Activated naive CD8-positive, alpha-beta T cell treated with anti-CD3 and anti-CD28 coated beads, Interleukin-2, amount 10 ng/mL, durations not matched to agents 7 days and 5 days (primary cell): Measurements from ENCODE around the gene EIF6. TPM values are rescaled to one million over a fixed set of nuclear protein-coding genes. Genes with fewer than 3 reads are reported as not detected.

ENCODE experiments used
- ATAC-seq: fragments of 150-1000 bp; cut with Tn5 transposase; one replicate; pipeline ENCODE4 v1.10.0; 2021; ENCODE audit warnings: low read depth, moderate library complexity
- POLR2A ChIA-PET: fragments of 350-600 bp; sonication (Branson Sonifier 250); formaldehyde crosslinking; loops from one replicate; lab custom pipeline; 2021; ENCODE audit warnings: antibody characterized with exemption; lab: Charles Lee
- DNase-seq: peaks from one replicate; pipeline ENCODE4 v3.0.0; 2021
- H3K27ac Mint-ChIP-seq: one replicate; pipeline ENCODE4 v1.8.0; 2022; ENCODE audit warnings: mild to moderate bottlenecking, mixed read lengths
- H3K27me3 Mint-ChIP-seq: one replicate; pipeline ENCODE4 v1.8.0; 2022; ENCODE audit warnings: mild to moderate bottlenecking, moderate library complexity, mixed read lengths
- H3K36me3 Mint-ChIP-seq: one replicate; pipeline ENCODE4 v1.8.0; 2021; ENCODE audit warnings: mild to moderate bottlenecking, mixed read lengths
- H3K4me1 Mint-ChIP-seq: one replicate; pipeline ENCODE4 v1.8.0; 2021; ENCODE audit warnings: mixed read lengths
- H3K4me3 Mint-ChIP-seq: one replicate; pipeline ENCODE4 v1.8.0; 2022; ENCODE audit warnings: mild to moderate bottlenecking, moderate library complexity, mixed read lengths
- H3K9me3 Mint-ChIP-seq: one replicate; pipeline ENCODE4 v1.8.0; 2021; ENCODE audit warnings: mixed read lengths
- total RNA-seq, 2 experiments: library from RNA; stranded (reverse); gene quantifications; one replicate each; pipeline ENCODE4 v1.2.3, GENCODE V29; 2021

EIF6 gene
- 10 to 100 TPM; 81.0 to 83.9 TPM for total RNA-seq

- Mint-ChIP-seq H3K4me3 (peak within 1 kb of the TSS; percentile 90), H3K27me3 (no peaks in the 10 kb centered on the region), H3K9me3 (no peaks in the 10 kb centered on the region), H3K36me3 (peaks cover 12% of the 10 kb centered on the region), H3K4me1 (peaks cover 22% of the 10 kb centered on the region), H3K27ac (peak within 1 kb of the TSS; percentile 85)
- ATAC-seq, result peak; percentile 81
- DNase-seq, result peak; percentile 81
- POLR2A ChIA-PET, result interaction anchor here (0.6 to 1.7 kb wide), 16 partner anchors 8 to 670 kb away, joined by 3 to 7 read pairs (median 3); partner anchors contain the start of genes CEP250, EDEM2, RBM39 and SCAND1
These were observed at the start of gene EIF6 for GRCh38 chr20:35284267-35284991. TSS of gene EIF6 (minus strand) at chr20:35284772. CDS start at chr20:35284487, 285 bp downstream.

GRCh38 chr20:35333606-35334005, 49.0 kb upstream of the EIF6 start:
- POLR2A ChIA-PET, result no interaction called here
- ATAC-seq, result no peak
- Mint-ChIP-seq H3K9me3 (no peaks in the 10 kb centered on the region), H3K4me3 (no peak overlapping the region), H3K4me1 (peaks cover 6% of the 10 kb centered on the region), H3K27ac (no peak overlapping the region), H3K36me3 (no peaks in the 10 kb centered on the region), H3K27me3 (no peaks in the 10 kb centered on the region)
- no peak for DNase-seq

GRCh38 chr20:35332540-35333200, 48.1 kb upstream of the EIF6 start:
- Mint-ChIP-seq H3K9me3 (no peaks in the 10 kb centered on the region), H3K36me3 (no peaks in the 10 kb centered on the region), H3K4me3 (no peak overlapping the region), H3K27ac (no peak overlapping the region), H3K27me3 (no peaks in the 10 kb centered on the region), H3K4me1 (peaks cover 7% of the 10 kb centered on the region)
- ATAC-seq (no peak), DNase-seq (no peak)
- POLR2A ChIA-PET, result interaction anchor here (0.6 kb wide), 1 partner anchor 25 kb away, joined by 4 read pairs; no protein-coding TSS in a partner anchor

GRCh38 chr20:35329435-35330139, 45.0 kb upstream of the EIF6 start:
- ATAC-seq, result peak; percentile 91
- Mint-ChIP-seq H3K4me1 (peaks cover 6% of the 10 kb centered on the region), H3K27ac (no peak overlapping the region), H3K9me3 (no peaks in the 10 kb centered on the region), H3K27me3 (no peaks in the 10 kb centered on the region), H3K36me3 (no peaks in the 10 kb centered on the region), H3K4me3 (no peak overlapping the region)
- POLR2A ChIA-PET, result interaction anchor here (0.6 kb wide), 1 partner anchor 129 kb away, joined by 3 read pairs; no protein-coding TSS in a partner anchor
- peak; percentile 47 for DNase-seq

GRCh38 chr20:35328689-35329088, 44.1 kb upstream of the EIF6 start:
- H3K27ac Mint-ChIP-seq, result no peak overlapping the region

GRCh38 chr20:35328095-35328685, 43.6 kb upstream of the EIF6 start:
- H3K4me3 Mint-ChIP-seq, result no peak overlapping the region
- no peak for ATAC-seq
- no peak overlapping the region for H3K27ac Mint-ChIP-seq

More at GRCh38 chr20:35328689-35329088, 44.1 kb upstream of the EIF6 start:
- Mint-ChIP-seq H3K36me3 (no peaks in the 10 kb centered on the region), H3K9me3 (no peaks in the 10 kb centered on the region), H3K4me1 (peaks cover 6% of the 10 kb centered on the region), H3K4me3 (no peak overlapping the region), H3K27me3 (no peaks in the 10 kb centered on the region)
- POLR2A ChIA-PET, result interaction anchor here (0.6 kb wide), 1 partner anchor 130 kb away, joined by 3 read pairs; no protein-coding TSS in a partner anchor
- no peak for ATAC-seq
- DNase-seq, result no peak

GRCh38 chr20:35327074-35327976, 42.8 kb upstream of the EIF6 start:
- H3K27me3 Mint-ChIP-seq, result no peaks in the 10 kb centered on the region
- no peaks in the 10 kb centered on the region for H3K36me3 Mint-ChIP-seq
- H3K27ac Mint-ChIP-seq, result no peak overlapping the region
- no peak for DNase-seq
- no peaks in the 10 kb centered on the region for H3K9me3 Mint-ChIP-seq
- no peak for ATAC-seq
- peaks cover 6% of the 10 kb centered on the region for H3K4me1 Mint-ChIP-seq
- H3K4me3 Mint-ChIP-seq, result no peak overlapping the region
- POLR2A ChIA-PET, result no interaction called here

More at GRCh38 chr20:35328095-35328685, 43.6 kb upstream of the EIF6 start:
- Mint-ChIP-seq H3K4me1 (peaks cover 6% of the 10 kb centered on the region), H3K9me3 (no peaks in the 10 kb centered on the region), H3K36me3 (no peaks in the 10 kb centered on the region), H3K27me3 (no peaks in the 10 kb centered on the region)
- POLR2A ChIA-PET, result no interaction called here
- DNase-seq, result no peak

- Mint-ChIP-seq H3K9me3 (no peaks in the 10 kb centered on the region), H3K4me3 (no peak overlapping the region), H3K27me3 (no peaks in the 10 kb centered on the region), H3K27ac (no peak overlapping the region), H3K4me1 (peaks cover 6% of the 10 kb centered on the region), H3K36me3 (no peaks in the 10 kb centered on the region)
- POLR2A ChIA-PET, result no interaction called here
- ATAC-seq (no peak), DNase-seq (no peak)
These were observed 42.1 kb upstream of the EIF6 start for GRCh38 chr20:35326740-35327073.

GRCh38 chr20:35326021-35326739, 41.6 kb upstream of the EIF6 start:
- Mint-ChIP-seq H3K27ac (no peak overlapping the region), H3K9me3 (no peaks in the 10 kb centered on the region), H3K4me3 (no peak overlapping the region), H3K27me3 (no peaks in the 10 kb centered on the region), H3K36me3 (no peaks in the 10 kb centered on the region), H3K4me1 (peaks cover 6% of the 10 kb centered on the region)
- no peak for ATAC-seq
- DNase-seq, result no peak
- POLR2A ChIA-PET, result no interaction called here

- Mint-ChIP-seq H3K36me3 (peaks cover 1% of the 10 kb centered on the region), H3K27ac (no peak overlapping the region)
- ATAC-seq, result no peak
These were observed 40.8 kb upstream of the EIF6 start for GRCh38 chr20:35325401-35325800.

GRCh38 chr20:35320396-35321126, 36.0 kb upstream of the EIF6 start:
- no peak overlapping the region for H3K4me3 Mint-ChIP-seq
- H3K4me1 Mint-ChIP-seq, result peaks cover 15% of the 10 kb centered on the region
- H3K36me3 Mint-ChIP-seq, result peaks cover 1% of the 10 kb centered on the region
- no peaks in the 10 kb centered on the region for H3K9me3 Mint-ChIP-seq
- POLR2A ChIA-PET, result no interaction called here
- H3K27ac Mint-ChIP-seq, result no peak overlapping the region
- no peak for DNase-seq
- no peak for ATAC-seq
- no peaks in the 10 kb centered on the region for H3K27me3 Mint-ChIP-seq

More at GRCh38 chr20:35325401-35325800, 40.8 kb upstream of the EIF6 start:
- H3K4me3 Mint-ChIP-seq, result no peak overlapping the region
- POLR2A ChIA-PET, result no interaction called here
- H3K4me1 Mint-ChIP-seq, result peaks cover 6% of the 10 kb centered on the region
- DNase-seq, result no peak
- no peaks in the 10 kb centered on the region for H3K9me3 Mint-ChIP-seq
- no peaks in the 10 kb centered on the region for H3K27me3 Mint-ChIP-seq
